OCI-LY3 (cell line): Measurements from ENCODE around the gene MAPK13.

ENCODE experiments used
- H2AFZ ChIP-seq: fragments of 200-600, 300-600 bp; shearing (Covaris generic); 2 replicates; pipeline ENCODE4 v1.6.0; 2014; ENCODE audit warnings: antibody characterized with exemption, low read depth, low read length
- H3K27ac ChIP-seq: fragments of 200-600, 300-600 bp; sonication (generic); 2 replicates; pipeline ENCODE4 v1.5.1; 2014; ENCODE audit warnings: mild to moderate bottlenecking, low read length, moderate library complexity, mixed read lengths
- H3K27me3 ChIP-seq: fragments of 200-600, 300-600 bp; sonication (generic); 2 replicates; pipeline ENCODE4 v1.6.1; 2014; ENCODE audit warnings: low read depth, low read length, mixed read lengths
- H3K36me3 ChIP-seq: fragments of 200-600, 300-600 bp; sonication (generic); replicated peaks from 2 replicates; pipeline ENCODE3; 2014; ENCODE audit warnings: low read depth, low read length, mixed read lengths
- H3K4me1 ChIP-seq: fragments of 300-600, 200-600 bp; sonication (generic); 2 replicates; pipeline ENCODE4 v1.6.1; 2014; ENCODE audit warnings: low read length, mixed read lengths
- H3K4me2 ChIP-seq: fragments of 200-600, 300-600 bp; sonication (generic); 2 replicates; pipeline ENCODE4 v1.6.1; 2014; ENCODE audit warnings: low read length, mixed read lengths
- H3K4me3 ChIP-seq: fragments of 300-600, 200-600 bp; sonication (generic); 2 replicates; pipeline ENCODE4 v1.5.1; 2014; ENCODE audit warnings: antibody characterized with exemption, mild to moderate bottlenecking, low read length, moderate library complexity
- H3K79me2 ChIP-seq: fragments of 300-600, 200-600 bp; shearing (Covaris generic); 2 replicates; pipeline ENCODE4 v1.6.1; 2014; ENCODE audit warnings: mild to moderate bottlenecking, low read length, mixed read lengths
- H3K9ac ChIP-seq: fragments of 300-600, 200-600 bp; shearing (Covaris generic); 2 replicates; pipeline ENCODE4 v1.6.0; 2014; ENCODE audit warnings: mild to moderate bottlenecking, low read length, moderate library complexity
- H3K9me3 ChIP-seq: fragments of 200-600, 300-600 bp; shearing (Covaris generic); 2 replicates; pipeline ENCODE4 v1.6.1; 2014; ENCODE audit warnings: low read length, mixed read lengths; ENCODE audit not compliant: insufficient read depth
- H4K20me1 ChIP-seq: fragments of 200-600, 300-600 bp; sonication (generic); 2 replicates; pipeline ENCODE4 v1.6.1; 2016; ENCODE audit warnings: low read length, mixed read lengths; ENCODE audit not compliant: insufficient read depth
- CTCF ChIP-seq: fragments of 200-600, 300-600 bp; sonication (generic); IDR thresholded peaks from 2 replicates; pipeline ENCODE4 v1.5.1; 2014; ENCODE audit warnings: antibody characterized with exemption, low read length, low read depth
- EZH2phosphoT487 ChIP-seq: fragments of 200-600 bp; shearing (Covaris generic); IDR thresholded peaks from 2 replicates; pipeline ENCODE4 v1.6.1; 2018; ENCODE audit warnings: antibody characterized with exemption, mixed run types, low read depth

Gene MAPK13

GRCh38 chr6:36089048-36089447 lies 41.3 kb upstream of the MAPK13 start:
- H3K79me2 ChIP-seq = no peaks in the 10 kb centered on the region

GRCh38 chr6:36094238-36094637 lies 36.1 kb upstream of the MAPK13 start:
- H3K27ac ChIP-seq = no peak overlapping the region

More at GRCh38 chr6:36089048-36089447, 41.3 kb upstream of the MAPK13 start:
- no peaks in the 10 kb centered on the region for H4K20me1 ChIP-seq
- peaks cover 12% of the 10 kb centered on the region for H3K4me1 ChIP-seq
- H3K27me3 ChIP-seq = no peaks in the 10 kb centered on the region
- H3K4me2 ChIP-seq = no peak overlapping the region
- no peak overlapping the region for H3K4me3 ChIP-seq
- H3K36me3 ChIP-seq = peaks cover 12% of the 10 kb centered on the region
- TF ChIP-seq EZH2phosphoT487 (no peak), CTCF (no peak)
- no peak overlapping the region for H3K9ac ChIP-seq
- H2AFZ ChIP-seq = no peak overlapping the region
- no peaks in the 10 kb centered on the region for H3K9me3 ChIP-seq
- H3K27ac ChIP-seq = no peak overlapping the region

GRCh38 chr6:36094753-36095496 lies 35.4 kb upstream of the MAPK13 start:
- H3K4me2 ChIP-seq = peak overlapping the region; percentile 23; the same call in 1 of the 2 replicates
- no peak overlapping the region for H3K27ac ChIP-seq
- no peak for TF ChIP-seq EZH2phosphoT487
- peak; percentile 99 for TF ChIP-seq CTCF

More at GRCh38 chr6:36094238-36094637, 36.1 kb upstream of the MAPK13 start:
- Histone ChIP-seq H3K4me2 (no peak overlapping the region), H4K20me1 (no peaks in the 10 kb centered on the region), H3K36me3 (peaks cover 23% of the 10 kb centered on the region), H3K9me3 (no peaks in the 10 kb centered on the region), H3K27me3 (no peaks in the 10 kb centered on the region), H2AFZ (no peak overlapping the region), H3K4me1 (peaks cover 3% of the 10 kb centered on the region; the same call in 1 of the 2 replicates), H3K4me3 (no peak overlapping the region), H3K9ac (no peak overlapping the region), H3K79me2 (no peaks in the 10 kb centered on the region)
- TF ChIP-seq CTCF = no peak
- no peak for TF ChIP-seq EZH2phosphoT487

GRCh38 chr6:36095497-36096391 lies 34.6 kb upstream of the MAPK13 start:
- H2AFZ ChIP-seq = no peak overlapping the region
- no peaks in the 10 kb centered on the region for H3K9me3 ChIP-seq
- no peak overlapping the region for H3K4me2 ChIP-seq
- H3K36me3 ChIP-seq = peaks cover 26% of the 10 kb centered on the region
- H3K9ac ChIP-seq = no peak overlapping the region
- peaks cover 9% of the 10 kb centered on the region for H3K4me1 ChIP-seq
- TF ChIP-seq CTCF (0 out of 2 replicates have a peak, but pooled peaks have one; percentile 10), EZH2phosphoT487 (no peak)
- H3K27ac ChIP-seq = no peak overlapping the region
- H3K27me3 ChIP-seq = no peaks in the 10 kb centered on the region
- no peak overlapping the region for H3K4me3 ChIP-seq
- no peaks in the 10 kb centered on the region for H3K79me2 ChIP-seq
- no peaks in the 10 kb centered on the region for H4K20me1 ChIP-seq

More at GRCh38 chr6:36094753-36095496, 35.4 kb upstream of the MAPK13 start:
- H3K9me3 ChIP-seq = no peaks in the 10 kb centered on the region
- H3K9ac ChIP-seq = no peak overlapping the region
- H2AFZ ChIP-seq = no peak overlapping the region
- H3K79me2 ChIP-seq = no peaks in the 10 kb centered on the region
- H4K20me1 ChIP-seq = no peaks in the 10 kb centered on the region
- H3K27me3 ChIP-seq = no peaks in the 10 kb centered on the region
- no peak overlapping the region for H3K4me3 ChIP-seq
- peaks cover 23% of the 10 kb centered on the region for H3K36me3 ChIP-seq
- H3K4me1 ChIP-seq = peaks cover 3% of the 10 kb centered on the region; the same call in 1 of the 2 replicates
